Activated CD4-positive, alpha-beta T cell treated with anti-CD3 and anti-CD28 coated beads, Interleukin-2, amount 10 ng/mL, durations not matched to agents 24 days and 14 days (primary cell): ENCODE data around the gene CST6. TPM values are rescaled to one million over a fixed set of nuclear protein-coding genes. Genes with fewer than 3 reads are reported as not detected.
"Not testable (repeated sequence)": the region's sequence is repeated elsewhere in the genome, so short reads cannot be mapped to it uniquely, and the experiment has no call there.

Experiments
- DNase-seq: peaks from one replicate; pipeline ENCODE4 v3.0.0; 2022
- H3K27ac Mint-ChIP-seq: one replicate; pipeline ENCODE4 v1.8.0; 2022; ENCODE audit warnings: mild to moderate bottlenecking, mixed read lengths
- H3K27me3 Mint-ChIP-seq: one replicate; pipeline ENCODE4 v1.8.0; 2022; ENCODE audit warnings: mixed read lengths
- H3K36me3 Mint-ChIP-seq: one replicate; pipeline ENCODE4 v1.8.0; 2022; ENCODE audit warnings: low read depth, mild to moderate bottlenecking, mixed read lengths
- H3K4me1 Mint-ChIP-seq: one replicate; pipeline ENCODE4 v1.8.0; 2021; ENCODE audit warnings: mixed read lengths
- H3K4me3 Mint-ChIP-seq: one replicate; pipeline ENCODE4 v1.8.0; 2022; ENCODE audit warnings: mild to moderate bottlenecking, moderate library complexity, mixed read lengths
- H3K9me3 Mint-ChIP-seq: one replicate; pipeline ENCODE4 v1.8.0; 2021; ENCODE audit warnings: mixed read lengths
- intact Hi-C: fragments of 100-400 bp; cut with micrococcal nuclease; formaldehyde crosslinking; loops from one replicate; pipeline ENCODE4 v1.15.1; 2023
- total RNA-seq: library from RNA; stranded (reverse); gene quantifications from 2 replicates; pipeline ENCODE4 v1.2.3, GENCODE V29; 2022

Gene CST6
- total RNA-seq, 1 donor from 2014 or later: 1.5 TPM

GRCh38 chr11:66014804-66015453 lies 3.1 kb downstream of the CST6 start:
- Mint-ChIP-seq H3K4me1 (peaks cover 6% of the 10 kb centered on the region), H3K4me3 (no peak overlapping the region), H3K27ac (peak overlapping the region; percentile 7), H3K27me3 (peaks cover 21% of the 10 kb centered on the region), H3K9me3 (no peaks in the 10 kb centered on the region), H3K36me3 (no peaks in the 10 kb centered on the region)
- intact Hi-C loops: no loop called here
- DNase-seq: no peak

GRCh38 chr11:66015454-66015881 lies 3.7 kb downstream of the CST6 start:
- peak; percentile 54 for DNase-seq
- Mint-ChIP-seq H3K9me3 (no peaks in the 10 kb centered on the region), H3K27me3 (peaks cover 17% of the 10 kb centered on the region), H3K27ac (no peak overlapping the region), H3K4me1 (peaks cover 9% of the 10 kb centered on the region), H3K4me3 (no peak overlapping the region), H3K36me3 (no peaks in the 10 kb centered on the region)
- intact Hi-C loops: no loop called here

GRCh38 chr11:66015936-66016792 lies 4.4 kb downstream of the CST6 start:
- peaks cover 14% of the 10 kb centered on the region for H3K27me3 Mint-ChIP-seq
- H3K9me3 Mint-ChIP-seq: no peaks in the 10 kb centered on the region
- DNase-seq: no peak
- H3K36me3 Mint-ChIP-seq: no peaks in the 10 kb centered on the region
- H3K4me3 Mint-ChIP-seq: no peak overlapping the region
- H3K27ac Mint-ChIP-seq: no peak overlapping the region
- peaks cover 12% of the 10 kb centered on the region for H3K4me1 Mint-ChIP-seq
- intact Hi-C loops: no loop called here

GRCh38 chr11:66016793-66017177 lies 5.0 kb downstream of the CST6 start:
- Mint-ChIP-seq H3K4me3 (no peak overlapping the region), H3K36me3 (no peaks in the 10 kb centered on the region), H3K27me3 (peaks cover 11% of the 10 kb centered on the region), H3K4me1 (peaks cover 16% of the 10 kb centered on the region), H3K27ac (no peak overlapping the region), H3K9me3 (no peaks in the 10 kb centered on the region)
- no peak for DNase-seq
- intact Hi-C loops: no loop called here

GRCh38 chr11:66017321-66017720 lies 5.5 kb downstream of the CST6 start:
- Mint-ChIP-seq H3K36me3 (no peaks in the 10 kb centered on the region), H3K4me3 (peak overlapping the region; percentile 34), H3K9me3 (no peaks in the 10 kb centered on the region), H3K27ac (peak overlapping the region; percentile 80), H3K27me3 (peaks cover 9% of the 10 kb centered on the region), H3K4me1 (peaks cover 16% of the 10 kb centered on the region)
- intact Hi-C loops: no loop called here
- DNase-seq: no peak

- Mint-ChIP-seq H3K4me1 (peaks cover 21% of the 10 kb centered on the region), H3K9me3 (no peaks in the 10 kb centered on the region), H3K27ac (peak overlapping the region; percentile 32), H3K4me3 (no peak overlapping the region), H3K27me3 (peaks cover 7% of the 10 kb centered on the region), H3K36me3 (no peaks in the 10 kb centered on the region)
- intact Hi-C loops: no loop called here
- DNase-seq: no peak
Measured at GRCh38 chr11:66020212-66020611, 8.4 kb downstream of the CST6 start.

- no peak for DNase-seq
- Mint-ChIP-seq H3K4me1 (peaks cover 21% of the 10 kb centered on the region), H3K4me3 (peak overlapping the region; percentile 40), H3K27me3 (peaks cover 7% of the 10 kb centered on the region), H3K27ac (peak overlapping the region; percentile 32), H3K9me3 (no peaks in the 10 kb centered on the region), H3K36me3 (no peaks in the 10 kb centered on the region)
- intact Hi-C loops: no loop called here
Measured at GRCh38 chr11:66020618-66021357, 9.0 kb downstream of the CST6 start.

- Mint-ChIP-seq H3K4me1 (peaks cover 16% of the 10 kb centered on the region), H3K9me3 (no peaks in the 10 kb centered on the region), H3K4me3 (peak overlapping the region; percentile 62), H3K27ac (no peak overlapping the region), H3K27me3 (peaks cover 7% of the 10 kb centered on the region), H3K36me3 (no peaks in the 10 kb centered on the region)
- DNase-seq: peak; percentile 95
- intact Hi-C loops: no loop called here
Measured at GRCh38 chr11:66022401-66023185, 10.8 kb downstream of the CST6 start.

- H3K36me3 Mint-ChIP-seq, H3K27me3 Mint-ChIP-seq, H3K27ac Mint-ChIP-seq, H3K9me3 Mint-ChIP-seq, intact Hi-C loops, H3K4me3 Mint-ChIP-seq, DNase-seq: not testable (repeated sequence)
- H3K4me1 Mint-ChIP-seq: peaks cover 14% of the 10 kb centered on the region
Measured at GRCh38 chr11:66023186-66023440, 11.3 kb downstream of the CST6 start.

GRCh38 chr11:66026017-66026529 lies 14.3 kb downstream of the CST6 start, which contains the start of gene CATSPER1:
Gene CATSPER1 (minus strand): TSS chr11:66026479. CDS start chr11:66026379, 100 bp downstream.
- Mint-ChIP-seq H3K27me3 (peaks cover 14% of the 10 kb centered on the region), H3K9me3 (no peaks in the 10 kb centered on the region), H3K4me1 (peaks cover 10% of the 10 kb centered on the region), H3K4me3 (no peak within 1 kb of the TSS), H3K36me3 (no peaks in the 10 kb centered on the region), H3K27ac (no peak within 1 kb of the TSS)
- no peak for DNase-seq
- intact Hi-C loops: no loop called here

GRCh38 chr11:66032957-66033735 lies 21.3 kb downstream of the CST6 start:
- Mint-ChIP-seq H3K27ac (no peak overlapping the region), H3K4me1 (no peaks in the 10 kb centered on the region), H3K4me3 (no peak overlapping the region), H3K36me3 (no peaks in the 10 kb centered on the region), H3K9me3 (no peaks in the 10 kb centered on the region), H3K27me3 (peaks cover 8% of the 10 kb centered on the region)
- intact Hi-C loops: no loop called here
- no peak for DNase-seq

- Mint-ChIP-seq H3K4me1 (no peaks in the 10 kb centered on the region), H3K36me3 (no peaks in the 10 kb centered on the region), H3K4me3 (no peak overlapping the region), H3K27me3 (peaks cover 8% of the 10 kb centered on the region), H3K27ac (no peak overlapping the region), H3K9me3 (no peaks in the 10 kb centered on the region)
- no peak for DNase-seq
- intact Hi-C loops: no loop called here
Measured at GRCh38 chr11:66035653-66036333, 24.0 kb downstream of the CST6 start.
